HG03432 (cell line): ENCODE measurements around the gene AP3B1.

ENCODE experiments used
- ATAC-seq: cut with Tn5 transposase; IDR thresholded peaks from one replicate; pipeline ENCODE4 v1.9.1; 2021; ENCODE audit warnings: mild to moderate bottlenecking, moderate library complexity; ENCODE audit not compliant: unreplicated experiment

The AP3B1 gene

DNA sequence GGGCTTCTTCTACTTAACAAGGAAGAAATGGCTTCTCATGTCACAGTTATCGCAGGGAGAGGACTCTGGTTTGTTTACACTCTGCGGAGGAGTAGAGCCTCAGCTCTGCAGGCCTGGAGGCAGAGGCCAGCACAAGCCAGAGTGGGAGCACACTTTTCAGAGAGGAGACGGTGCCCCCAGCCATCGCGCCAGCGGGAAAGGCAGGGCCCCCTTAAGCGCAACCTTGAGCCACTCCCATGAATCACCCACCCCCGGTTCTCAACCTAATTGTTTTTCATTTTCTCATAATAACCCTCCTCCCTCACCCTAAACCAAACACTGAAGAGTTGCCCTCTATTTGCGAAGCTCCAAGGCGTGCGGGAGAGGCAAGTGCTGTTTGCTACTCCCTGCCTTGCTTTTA, 309.9 kb downstream of the AP3B1 start:
- ATAC-seq, result no peak

DNA sequence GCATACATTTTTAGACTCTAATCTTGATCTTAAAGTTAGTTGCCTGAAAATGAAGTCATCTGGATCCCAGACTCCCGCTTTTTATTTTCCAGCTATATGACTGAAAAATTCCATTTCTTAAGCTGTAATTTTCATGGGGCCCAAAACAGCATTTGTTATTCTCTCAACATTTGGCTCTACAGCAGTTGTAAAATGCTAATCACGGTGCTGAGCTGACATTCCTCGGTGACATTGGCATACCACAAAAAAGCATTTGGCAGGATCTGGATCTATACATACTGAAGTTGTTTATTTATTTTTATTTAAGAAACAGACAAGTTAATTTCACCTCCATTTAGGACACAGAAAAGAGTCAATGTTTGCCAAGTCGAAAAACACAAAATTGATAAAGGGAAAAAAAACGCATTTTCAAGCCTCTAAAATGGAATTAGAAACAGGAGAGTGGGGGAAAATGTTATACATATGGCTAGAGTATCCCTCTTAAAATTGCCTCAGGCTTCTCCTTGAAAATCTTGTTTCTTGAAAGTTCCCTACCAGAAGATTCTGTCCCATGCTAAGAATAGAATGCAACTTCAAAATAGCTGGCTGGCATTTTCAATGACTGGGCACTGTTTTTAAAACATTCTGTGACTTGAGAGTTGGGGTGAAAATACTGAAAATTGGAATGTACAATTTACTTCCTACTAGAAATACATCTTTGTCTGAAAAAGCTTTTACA, 310.9 kb downstream of the AP3B1 start:
- no peak for ATAC-seq

DNA sequence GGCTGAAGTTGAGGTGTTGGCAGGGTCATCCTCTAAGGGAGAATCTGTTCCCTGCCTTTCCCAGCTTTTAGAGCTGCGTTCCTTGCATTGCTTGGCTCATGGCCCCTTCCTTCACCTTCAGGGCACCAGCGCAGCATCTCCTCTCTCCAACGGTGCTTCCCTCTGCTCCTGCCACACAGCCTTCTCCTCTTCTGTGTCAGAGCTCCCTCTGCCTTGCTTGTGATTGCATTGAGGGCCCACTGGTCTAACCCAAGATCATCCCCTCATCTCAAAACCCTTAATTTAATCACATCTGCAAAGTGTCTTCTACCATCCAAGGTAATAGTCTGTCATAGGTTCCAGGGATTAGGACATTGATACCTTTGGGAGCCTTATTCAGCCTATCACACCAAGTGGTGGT, 312.7 kb downstream of the AP3B1 start:
- ATAC-seq, result no peak

DNA sequence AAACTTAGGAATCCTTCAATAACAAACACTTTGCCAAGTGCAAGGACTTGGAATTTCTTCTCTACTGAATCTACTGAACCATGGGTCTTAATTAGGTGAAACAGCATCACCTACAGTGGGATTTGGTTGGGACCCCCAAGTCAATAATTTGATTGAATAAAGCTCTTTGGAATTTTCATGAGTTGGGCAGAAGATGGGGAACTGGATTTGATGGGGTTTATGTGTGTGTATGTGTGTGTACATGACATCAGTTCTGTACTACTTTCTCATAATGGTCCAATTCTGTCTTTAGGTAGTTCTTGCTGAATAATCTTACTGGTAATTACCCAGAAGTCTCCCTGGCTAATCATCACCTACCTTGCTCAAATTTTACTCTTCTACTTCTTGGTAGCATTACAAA, 319.9 kb downstream of the AP3B1 start:
- no peak for ATAC-seq

DNA sequence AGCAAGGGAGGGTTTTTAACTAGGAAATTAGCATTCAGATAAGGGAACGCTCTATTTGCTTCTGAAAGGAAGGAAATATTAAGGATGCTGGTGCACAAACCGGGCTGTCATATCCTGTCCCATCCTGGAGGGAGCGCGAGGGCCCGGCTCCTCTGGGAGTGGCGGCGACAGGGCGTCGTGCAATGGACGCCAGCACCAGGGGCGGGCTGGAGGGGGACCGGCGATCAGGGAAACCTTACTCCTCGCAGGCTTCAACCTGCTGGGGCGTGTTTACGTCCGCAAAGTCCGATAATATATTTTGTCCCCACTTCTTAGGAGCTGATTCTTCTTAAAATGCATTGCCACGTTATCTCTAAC, 321.3 kb downstream of the AP3B1 start:
- no peak for ATAC-seq

DNA sequence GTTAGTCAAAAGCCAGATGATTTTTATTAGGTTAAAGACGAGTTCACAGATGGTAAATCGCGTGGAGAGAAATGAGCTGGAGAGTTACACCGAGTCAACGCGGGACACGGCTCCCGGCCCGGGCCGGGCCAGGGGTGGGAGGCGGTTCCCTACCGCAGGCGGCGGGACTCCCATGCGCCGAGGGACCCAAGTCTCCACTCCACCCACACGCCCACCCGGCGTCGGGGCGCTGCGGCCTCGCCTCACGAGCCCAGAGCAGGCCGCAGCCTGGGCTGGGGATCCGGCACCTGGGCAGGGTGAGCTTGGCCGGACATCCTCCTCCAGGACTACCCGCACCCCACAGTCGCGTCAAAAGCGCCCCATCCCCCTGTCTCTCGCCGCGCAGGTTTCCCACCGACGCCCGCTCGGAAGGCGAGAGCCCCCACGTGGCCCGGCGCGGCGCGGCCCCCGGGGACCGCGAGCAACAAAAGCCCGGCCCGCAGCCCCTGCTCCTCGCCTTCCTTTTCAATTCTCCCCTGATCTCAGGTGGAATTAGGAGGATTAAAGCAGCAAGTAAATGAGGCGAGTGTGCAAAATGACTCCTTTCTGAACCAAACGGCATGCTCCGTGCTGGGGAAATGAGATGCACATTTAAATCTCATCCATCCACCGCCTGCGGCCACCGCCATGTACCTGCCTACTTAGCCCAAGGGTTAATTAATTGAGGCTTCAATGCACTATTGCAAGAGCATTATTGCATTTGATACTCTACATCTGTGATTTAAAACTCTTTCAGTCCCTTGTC, 321.8 kb downstream of the AP3B1 start:
- peak; percentile 68 for ATAC-seq

DNA sequence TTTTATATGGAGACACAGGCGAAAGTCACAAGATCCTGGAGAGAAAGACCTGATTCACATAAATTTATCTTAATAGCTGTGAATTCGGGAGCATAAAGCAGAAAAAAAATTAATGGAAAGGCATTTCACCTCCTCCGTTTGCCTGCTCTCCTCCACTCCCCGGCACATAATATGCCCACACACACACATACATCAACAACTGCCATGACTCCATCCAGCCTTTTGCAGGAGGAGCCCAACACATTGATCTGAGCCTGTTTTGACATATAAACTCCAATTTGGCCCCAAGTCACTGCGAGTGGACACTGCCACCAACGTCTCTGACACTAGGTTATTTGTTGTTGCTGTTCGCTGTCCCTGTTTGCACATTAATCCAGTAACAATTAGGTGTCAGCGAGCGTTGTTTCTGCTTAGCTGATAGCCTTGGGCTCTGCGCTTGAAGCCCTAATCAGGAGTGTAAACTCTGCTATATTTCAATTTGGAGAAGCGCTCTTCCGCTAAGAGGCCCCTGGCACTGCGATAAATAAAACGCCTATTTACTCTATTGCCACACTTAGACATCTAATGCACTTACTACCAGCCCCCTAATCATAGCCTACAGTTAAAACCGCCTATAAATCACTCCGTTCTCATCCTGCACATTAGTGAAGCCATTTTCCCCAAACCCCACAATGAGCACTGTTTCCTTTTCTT, 322.6 kb downstream of the AP3B1 start:
- peak; percentile 10 for ATAC-seq

DNA sequence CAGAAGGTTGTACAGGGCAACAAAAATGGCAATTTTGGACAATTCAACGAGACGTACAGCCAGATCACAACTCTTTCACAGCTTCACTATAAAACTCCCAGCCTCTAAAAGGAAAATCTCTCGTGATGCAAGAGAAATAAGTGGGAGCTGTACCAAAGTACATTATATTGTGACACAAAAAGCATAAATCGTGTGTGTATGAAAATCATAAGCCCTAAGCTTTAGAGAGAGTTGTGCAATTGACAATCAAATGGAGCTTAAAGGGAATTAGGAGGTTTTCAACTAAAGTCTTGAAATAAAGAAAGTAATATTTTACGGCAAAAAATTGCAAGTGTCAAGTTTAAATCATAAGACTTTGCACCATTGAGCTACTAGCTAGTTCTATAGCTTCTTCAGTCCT, 323.6 kb downstream of the AP3B1 start:
- no peak for ATAC-seq

DNA sequence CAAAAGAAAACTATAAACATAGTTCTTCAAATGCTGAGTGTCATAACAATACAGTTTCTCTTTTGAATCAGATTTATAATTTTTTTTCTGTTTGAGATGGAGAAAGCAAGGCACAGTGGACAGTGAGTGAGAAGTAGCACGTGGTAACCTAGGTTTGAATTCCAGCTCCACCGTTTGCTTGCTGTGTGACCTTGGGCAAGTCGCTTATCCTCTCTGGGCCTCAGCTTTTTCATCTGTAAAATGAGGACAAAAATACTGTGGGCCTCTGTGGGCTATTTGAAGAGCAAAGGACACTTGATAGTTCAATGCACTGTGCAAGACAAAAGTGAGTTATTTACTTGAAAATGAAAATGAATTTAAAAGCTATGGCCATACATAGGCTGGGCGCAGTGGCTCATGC, 330.7 kb downstream of the AP3B1 start:
- ATAC-seq, result no peak

DNA sequence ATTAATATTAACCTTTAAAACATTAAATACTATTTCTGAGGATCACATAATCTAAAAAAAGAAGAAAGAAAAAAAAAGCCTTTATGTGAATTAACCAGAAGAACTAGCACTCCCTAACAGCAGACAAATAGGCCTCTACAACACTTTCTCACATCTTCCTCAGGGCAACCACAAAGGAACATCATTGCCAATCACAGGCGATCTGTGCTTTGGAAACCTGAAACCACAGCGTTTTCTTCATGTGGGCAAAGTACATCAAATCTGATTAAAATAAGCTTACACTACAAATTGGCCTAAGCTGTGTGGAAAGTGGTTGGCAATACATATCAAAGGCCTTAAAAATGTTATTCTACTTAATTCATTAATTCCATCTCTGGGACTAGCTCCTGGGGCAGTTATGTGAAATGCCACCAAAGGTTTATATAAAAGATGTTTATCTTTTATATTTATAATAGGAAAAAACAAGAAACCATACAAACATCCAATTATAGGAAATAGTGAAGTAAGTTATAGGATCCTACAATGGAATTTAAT, 333.6 kb downstream of the AP3B1 start:
- ATAC-seq, result no peak

DNA sequence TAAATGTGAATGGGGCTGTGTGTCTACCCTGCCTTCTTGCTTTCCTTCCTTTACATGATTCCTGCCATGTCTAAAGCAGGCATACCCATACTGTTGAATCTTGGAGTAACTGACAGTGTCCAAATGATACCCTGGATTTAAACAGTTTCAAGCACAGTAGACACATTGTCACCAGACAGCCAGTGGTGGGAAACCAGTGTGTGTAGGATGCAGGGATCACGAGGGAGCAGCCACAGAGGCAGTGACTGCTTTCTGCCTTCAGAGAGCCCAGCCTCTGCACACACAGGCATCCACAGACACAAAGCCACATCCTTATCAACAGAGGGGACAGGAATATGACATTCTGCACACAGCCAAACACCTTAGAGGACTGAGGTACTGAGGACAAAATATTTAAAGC, 334.2 kb downstream of the AP3B1 start:
- no peak for ATAC-seq

DNA sequence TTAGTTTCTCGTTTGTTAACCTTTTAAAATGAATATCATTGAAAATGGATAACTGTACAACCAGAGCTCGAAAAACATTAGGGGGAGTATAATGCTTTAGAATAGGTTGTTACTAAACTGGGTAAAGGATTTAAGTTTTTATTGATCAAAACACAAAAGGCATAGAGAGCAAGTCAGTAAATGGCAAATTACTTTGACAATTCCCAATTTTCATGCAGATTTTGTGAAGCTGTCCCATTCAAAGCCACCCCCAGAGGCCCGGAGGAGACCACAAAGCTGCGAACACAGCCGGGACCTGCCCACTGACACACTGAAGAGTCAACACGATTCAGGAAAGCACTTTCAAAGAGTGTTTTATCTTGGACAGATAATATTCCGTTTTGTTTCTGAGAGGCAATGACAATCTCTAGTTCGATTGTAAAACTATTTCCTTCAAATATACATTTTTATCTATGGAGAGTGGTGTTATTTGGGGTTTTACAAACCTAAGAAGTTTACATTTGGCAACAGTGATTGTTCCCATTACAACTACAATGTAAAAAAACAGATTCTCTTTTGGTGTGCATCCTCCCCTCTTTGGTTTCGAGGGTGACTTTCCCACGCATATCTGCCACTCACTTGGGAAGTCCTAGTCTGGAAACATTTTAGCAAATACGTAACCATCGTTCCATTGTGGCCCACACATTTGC, 335.7 kb downstream of the AP3B1 start:
- no peak for ATAC-seq

DNA sequence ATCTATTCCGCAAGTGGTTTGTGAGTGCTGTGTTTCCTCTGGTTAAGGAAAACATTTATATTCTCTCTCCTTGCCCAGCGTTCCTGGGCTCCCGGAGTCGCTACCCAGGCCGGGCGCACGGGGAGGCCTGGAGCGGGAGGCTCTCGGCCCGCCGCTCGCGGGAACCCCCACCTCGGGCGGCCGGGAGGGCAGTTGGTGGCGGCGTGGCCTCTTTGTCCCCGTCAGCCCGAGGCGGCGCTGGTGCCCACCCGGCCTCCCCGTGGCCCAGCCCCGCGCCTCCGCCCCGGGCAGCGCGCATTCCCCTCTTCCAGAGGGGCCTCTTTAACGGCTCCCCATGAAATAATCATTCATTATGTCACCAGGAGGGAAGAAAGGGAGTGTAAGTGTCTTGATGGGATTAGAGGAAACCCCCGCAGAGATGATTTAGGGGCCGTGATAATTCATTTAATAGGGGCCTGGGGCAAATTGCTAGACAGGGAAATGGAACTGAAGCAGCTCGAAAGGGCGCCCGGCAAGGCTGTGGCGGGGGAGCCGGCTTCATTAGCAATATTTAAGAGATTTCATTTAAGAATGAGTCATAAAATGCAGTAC, 336.5 kb downstream of the AP3B1 start:
- no peak for ATAC-seq

DNA sequence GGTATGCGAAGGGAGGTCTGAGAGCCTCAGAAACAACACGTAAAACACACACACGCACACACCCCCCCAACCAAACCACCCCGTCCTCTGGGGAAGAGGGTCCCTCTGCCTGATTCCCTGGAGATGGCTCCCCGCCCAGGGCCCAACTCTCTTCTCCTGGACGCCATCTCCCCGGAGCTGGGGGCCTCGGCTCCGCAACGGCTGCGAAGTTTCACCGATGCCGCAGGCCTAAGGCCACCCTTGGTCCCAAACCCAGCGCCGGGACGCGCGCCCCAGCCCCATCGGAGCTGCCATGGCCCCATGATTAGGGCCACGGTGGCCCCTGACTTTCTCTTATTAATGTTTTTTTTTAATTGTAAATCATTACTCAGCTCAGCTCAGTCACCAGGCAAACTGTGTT, 337.0 kb downstream of the AP3B1 start:
- ATAC-seq, result no peak

DNA sequence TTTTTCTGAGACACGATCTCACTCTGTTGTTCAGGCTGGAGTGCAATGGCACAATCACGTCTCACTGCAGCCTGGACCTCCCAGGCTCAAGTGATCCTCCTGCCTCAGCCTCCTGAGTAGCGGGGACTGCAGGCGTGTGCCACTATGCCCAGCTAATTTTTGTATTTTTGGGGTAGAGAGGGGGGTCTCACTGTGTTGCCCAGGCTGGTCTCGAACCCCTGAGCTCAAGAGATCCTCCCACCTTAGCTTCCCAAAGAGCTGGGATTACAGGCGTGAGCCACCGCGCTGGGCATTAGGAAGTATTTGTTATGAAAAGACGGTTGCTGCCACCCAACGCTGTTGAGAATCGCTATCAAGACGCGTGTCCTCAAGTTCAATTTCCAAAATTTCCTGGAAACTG, 337.4 kb downstream of the AP3B1 start:
- no peak for ATAC-seq

DNA sequence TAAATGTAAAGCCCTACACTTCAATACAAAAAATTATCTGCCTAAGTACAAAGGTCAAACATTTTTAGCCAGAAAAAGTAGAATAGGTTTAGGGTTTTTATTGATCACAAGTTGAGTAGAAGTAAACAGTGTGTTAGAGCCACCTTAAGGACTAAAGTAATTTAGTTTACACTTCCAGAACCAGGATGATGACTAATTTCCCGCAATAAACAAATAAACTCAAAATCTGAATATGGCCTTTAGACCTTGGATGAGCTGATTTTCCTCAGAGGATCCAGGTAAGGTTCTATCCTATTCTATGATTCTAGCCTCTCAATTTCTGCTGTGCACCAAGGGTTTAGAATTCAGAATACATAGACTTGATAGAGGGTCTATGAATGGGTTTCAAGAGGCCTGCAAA, 338.9 kb downstream of the AP3B1 start:
- ATAC-seq, result no peak

DNA sequence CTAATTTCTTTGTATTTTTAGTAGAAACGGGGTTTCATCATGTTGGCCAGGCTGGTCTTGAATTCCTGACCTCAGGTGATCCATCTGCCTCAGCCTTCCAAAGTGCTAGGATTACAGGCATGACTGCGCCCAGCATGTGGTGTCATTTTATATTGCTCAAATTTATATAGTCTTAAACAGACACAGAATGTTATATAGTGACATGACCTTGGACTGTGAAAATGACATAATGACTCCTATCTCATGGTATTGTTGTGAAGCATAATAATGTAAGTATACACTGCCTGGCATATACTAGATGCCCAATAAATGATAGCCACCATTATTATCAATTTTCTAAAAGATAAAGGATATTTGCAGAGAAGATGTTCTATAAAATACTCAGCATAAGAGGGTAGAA, 341.1 kb downstream of the AP3B1 start:
- ATAC-seq, result no peak

DNA sequence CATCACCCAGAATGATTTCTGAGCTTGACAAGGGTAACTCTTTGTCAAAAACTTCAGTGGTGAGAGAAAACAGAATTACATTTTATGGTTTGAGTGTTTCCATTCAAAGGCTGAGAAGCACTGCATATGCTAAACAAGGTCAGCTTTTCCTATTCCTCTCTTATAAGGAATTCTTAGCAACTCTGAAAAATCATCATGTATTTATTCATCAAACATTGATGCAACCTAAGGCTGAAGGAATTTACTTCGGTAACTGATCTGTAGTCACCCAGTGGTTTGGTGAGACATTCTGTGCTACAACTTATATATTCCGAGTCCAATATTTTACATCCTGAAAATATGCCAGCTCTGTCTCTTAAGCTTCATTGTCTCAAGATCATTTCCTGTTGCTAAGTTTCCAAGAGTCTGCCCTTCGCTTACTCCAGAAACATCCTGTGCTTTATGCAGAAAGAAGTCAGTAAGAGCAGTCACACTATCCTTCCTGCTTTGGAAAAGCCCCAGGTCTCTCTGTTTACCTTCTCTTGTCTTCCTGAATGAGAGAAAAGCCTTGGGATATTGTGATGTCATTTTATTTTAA, 341.8 kb downstream of the AP3B1 start:
- ATAC-seq, result no peak
